Lung microvascular endothelial cell (primary cell): ENCODE results near the gene HNRNPCL1. TPM values are rescaled to one million over a fixed set of nuclear protein-coding genes. Genes with fewer than 3 reads are reported as not detected.
"Not testable (repeated sequence)": the region's sequence is repeated elsewhere in the genome, so short reads cannot be mapped to it uniquely, and the experiment has no call there.

Experiments
- DNase-seq, 2 donors: peaks; one replicate each; pipeline versions ENCODE4 v3.0.0 to v3.0.0-alpha.2; 2010; ENCODE audit warnings: low read depth in 2 of 2
- total RNA-seq: library from RNA; depleted of rRNA; stranded (reverse); fragments of >200 nt; gene quantifications from 2 replicates; pipeline ENCODE4 v1.2.1, GENCODE V29; 2014

The HNRNPCL1 gene
- total RNA-seq = not detected in 2 replicates

DNA sequence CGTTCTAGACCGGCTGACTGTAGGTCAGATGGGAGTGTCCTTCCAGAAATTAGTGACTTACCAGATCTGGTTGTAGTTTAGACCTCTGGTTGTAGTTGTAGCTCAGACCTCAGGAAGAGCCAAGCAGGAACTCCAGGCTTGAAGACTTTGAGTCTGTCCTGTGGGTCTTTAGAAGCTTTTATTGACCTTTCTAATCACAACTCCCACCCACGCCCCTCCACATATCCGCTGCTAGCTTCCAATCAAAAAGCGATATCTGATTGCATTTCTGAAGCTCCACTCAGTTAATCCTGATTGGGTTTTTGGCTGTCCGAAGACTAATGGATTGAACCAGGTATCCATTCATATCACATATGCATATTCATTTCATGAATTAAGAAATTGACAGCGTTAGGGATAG, at the start of gene HNRNPCL1:
Gene HNRNPCL1 (minus strand): TSS at position 101 of the 400 bp plus-strand sequence. CDS start 431 bp downstream, outside the sequence.
- DNase-seq = not testable (repeated sequence)

DNA sequence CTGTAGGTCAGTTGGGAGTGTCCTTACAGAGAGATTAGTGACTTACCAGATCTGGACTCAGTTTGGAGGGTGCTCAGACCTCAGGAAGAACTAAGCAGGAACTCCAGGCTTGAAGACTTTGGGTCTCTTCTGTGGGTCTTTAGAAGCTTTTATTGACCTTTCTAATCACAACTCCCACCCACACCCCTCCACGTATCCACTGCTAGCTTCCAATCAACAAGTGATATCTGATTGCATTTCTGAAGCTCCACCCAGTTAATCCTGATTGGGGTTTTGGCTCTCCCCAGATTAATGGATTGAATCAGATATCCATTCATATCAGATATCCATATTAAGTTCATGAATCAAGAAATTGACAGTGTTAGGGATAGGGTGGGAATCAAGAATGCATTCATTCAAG, 49.6 kb upstream of the HNRNPCL1 start, which contains the start of gene PRAMEF10:
Gene PRAMEF10 (minus strand): TSS at position 101 of the 400 bp plus-strand sequence. CDS start 2,423 bp downstream, outside the sequence.
- not testable (repeated sequence) for DNase-seq

DNA sequence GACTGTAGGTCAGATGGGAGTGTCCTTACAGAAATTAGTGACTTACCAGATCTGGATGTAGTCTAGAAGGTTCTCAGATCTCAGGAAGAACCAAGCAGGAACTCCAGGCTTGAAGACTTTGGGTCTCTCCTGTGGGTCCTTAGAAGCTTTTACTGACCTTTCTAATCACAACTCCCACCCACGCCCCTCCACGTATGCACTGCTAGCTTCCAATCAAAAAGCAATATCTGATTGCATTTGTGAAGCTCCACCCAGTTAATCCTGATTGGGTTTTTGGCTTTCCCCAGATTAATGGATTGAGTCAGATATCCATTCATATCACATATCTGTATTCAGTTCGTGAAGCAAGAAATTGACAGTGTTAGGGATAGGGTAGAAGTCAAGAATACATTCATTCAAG, 37.6 kb upstream of the HNRNPCL1 start, which contains the start of gene PRAMEF4:
Gene PRAMEF4 (minus strand): TSS at position 101 of the 400 bp plus-strand sequence. CDS start 2,807 bp downstream, outside the sequence.
- not testable (repeated sequence) for DNase-seq

DNA sequence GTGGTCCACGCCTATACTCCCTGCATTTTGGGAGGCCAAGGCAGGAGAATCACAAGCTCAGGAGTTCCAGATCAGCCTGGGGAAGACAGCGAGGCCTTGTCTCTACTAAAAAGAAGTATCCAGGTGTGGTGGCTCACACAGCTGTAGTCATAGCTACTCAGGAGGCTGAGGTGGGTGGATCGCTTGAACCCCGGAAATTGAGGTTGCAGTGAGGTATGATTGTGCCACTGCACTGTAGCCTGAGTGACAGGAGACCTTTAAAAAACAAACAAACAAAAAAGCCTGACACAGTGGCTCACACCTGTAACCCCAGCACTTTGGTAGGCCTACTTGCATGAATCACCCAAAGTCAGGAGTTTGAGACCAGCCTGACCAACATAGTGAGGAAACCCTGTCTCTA, 29.9 kb upstream of the HNRNPCL1 start:
- not testable (repeated sequence) for DNase-seq

DNA sequence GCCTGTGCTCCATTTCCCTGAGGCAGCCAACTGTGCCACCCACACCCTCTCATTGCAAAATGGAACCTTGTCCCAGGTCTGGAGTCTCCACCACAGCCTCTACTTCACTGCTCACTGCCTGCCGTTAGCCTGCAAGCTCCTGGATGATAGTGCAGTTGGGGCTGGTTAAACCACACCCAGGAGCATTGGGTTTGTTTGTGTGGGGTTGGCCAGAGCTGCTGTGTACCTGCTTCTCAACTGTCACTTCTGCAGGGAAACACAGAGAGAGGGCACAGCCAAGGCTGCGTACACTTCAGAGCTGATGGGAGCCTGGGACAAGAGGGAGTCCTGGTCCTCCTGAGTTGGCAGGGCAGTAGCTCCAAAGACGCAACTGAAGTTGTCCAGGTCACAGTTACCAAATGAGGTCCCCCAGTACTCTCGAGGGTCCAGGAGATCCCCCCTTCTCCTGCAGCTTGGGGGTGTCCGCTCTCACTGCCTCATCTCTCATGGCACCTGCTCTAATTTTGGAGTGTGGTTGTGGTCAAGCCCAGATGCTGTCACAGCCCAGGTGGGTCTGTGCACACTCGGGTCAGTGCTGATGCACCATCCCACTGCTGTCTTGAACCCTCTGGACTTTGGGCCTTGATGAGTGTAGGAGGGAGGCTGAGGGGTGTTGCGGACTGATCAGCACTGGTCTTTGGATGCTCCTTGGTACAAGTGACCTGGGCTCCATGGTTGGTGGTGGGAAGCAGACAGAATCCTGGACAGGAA, 14.8 kb upstream of the HNRNPCL1 start:
- not testable (repeated sequence) for DNase-seq

DNA sequence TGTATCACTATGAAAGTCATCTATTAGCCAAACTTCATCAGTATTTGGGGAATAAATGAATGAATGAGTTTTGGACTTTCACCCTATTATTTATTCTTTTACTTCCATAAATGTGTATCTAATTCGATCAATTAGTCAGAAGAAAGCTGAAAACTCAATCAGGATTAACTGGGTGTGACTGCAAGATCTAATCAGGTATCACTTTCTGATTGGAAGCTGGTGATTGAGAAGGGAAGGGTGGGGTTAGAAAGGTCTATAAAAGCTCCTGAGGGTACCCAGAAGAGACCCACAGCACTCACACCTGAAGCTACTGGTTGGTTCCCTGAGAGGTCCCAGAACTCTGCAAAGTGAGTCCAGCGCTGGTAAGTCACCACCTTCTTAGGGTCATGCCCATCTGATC, 8.3 kb upstream of the HNRNPCL1 start, which contains the start of gene PRAMEF2:
Gene PRAMEF2 (plus strand): TSS at position 301 of the 400 bp plus-strand sequence. CDS start 1,924 bp downstream, outside the sequence.
- not testable (repeated sequence) for DNase-seq

DNA sequence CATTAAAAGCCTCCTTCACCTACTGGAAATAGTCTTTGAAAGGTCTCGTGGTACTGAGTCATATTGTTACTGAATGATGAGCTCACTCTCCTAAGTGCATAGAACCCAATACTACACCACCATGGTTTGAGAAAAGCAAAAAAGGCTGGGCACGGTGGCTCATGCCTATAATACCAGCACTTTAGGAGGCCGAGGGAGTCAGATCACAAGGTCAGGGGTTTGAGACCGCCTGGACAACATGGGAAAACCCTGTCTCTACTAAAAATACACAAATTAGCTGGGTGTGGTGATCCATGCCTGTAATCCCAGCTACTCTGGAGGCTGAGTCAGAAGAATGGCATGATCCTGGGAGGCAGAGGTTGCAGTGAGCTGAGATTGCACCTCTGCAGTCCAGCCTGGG, 3.3 kb upstream of the HNRNPCL1 start:
- DNase-seq = no peak

DNA sequence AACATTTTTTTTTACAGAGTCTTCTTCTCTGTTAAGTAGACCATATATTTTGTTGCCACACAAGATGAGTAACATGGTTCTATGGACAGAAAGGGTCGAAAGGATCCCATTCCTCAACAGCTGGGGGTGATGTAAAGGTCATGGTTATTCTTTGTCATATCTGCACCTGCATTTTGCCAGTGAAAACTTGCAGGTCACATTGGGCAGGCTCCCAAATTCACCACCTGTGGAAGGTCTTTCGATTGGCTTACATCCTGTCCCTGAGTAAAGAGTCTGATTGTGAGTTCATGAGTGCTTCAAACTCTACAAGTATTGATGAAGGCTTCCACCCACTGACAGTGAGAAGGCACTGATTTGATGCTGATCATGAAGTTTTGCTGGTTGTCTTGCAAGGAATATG, 15.3 kb downstream of the HNRNPCL1 start:
- not testable (repeated sequence) for DNase-seq

DNA sequence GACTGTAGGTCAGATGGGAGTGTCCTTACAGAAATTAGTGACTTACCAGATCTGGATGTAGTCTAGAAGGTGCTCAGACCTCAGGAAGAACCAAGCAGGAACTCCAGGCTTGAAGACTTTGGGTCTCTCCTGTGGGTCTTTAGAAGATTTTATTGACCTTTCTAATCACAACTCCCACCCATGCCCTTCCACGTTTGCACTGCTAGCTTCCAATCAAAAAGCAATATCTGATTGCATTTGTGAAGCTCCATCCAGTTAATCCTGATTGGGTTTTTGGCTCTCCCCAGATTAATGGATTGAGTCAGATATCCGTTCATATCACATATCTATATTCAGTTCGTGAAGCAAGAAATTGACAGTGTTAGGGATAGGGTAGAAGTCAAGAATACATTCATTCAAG, 17.2 kb downstream of the HNRNPCL1 start, which contains the start of gene PRAMEF11:
Gene PRAMEF11 (minus strand): TSS at position 101 of the 400 bp plus-strand sequence. CDS start 2,621 bp downstream, outside the sequence.
- DNase-seq = not testable (repeated sequence)

DNA sequence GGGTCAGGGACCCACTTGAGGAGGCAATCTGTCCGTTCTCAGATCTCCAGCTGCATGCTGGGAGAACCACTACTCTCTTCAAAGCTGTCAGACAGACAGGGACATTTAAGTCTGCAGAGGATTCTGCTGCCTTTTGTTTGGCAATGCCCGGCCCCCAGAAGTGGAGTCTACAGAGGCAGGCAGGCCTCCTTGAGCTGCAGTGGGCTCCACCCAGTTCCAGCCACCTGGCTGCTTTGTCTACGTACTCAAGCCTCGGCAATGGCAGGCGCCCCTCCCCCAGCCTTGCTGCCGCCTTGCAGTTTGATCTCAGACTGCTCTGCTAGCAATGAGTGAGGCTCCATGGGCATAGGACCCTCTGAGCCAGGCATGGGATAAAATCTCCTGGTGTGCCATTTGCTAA, 29.5 kb downstream of the HNRNPCL1 start:
- not testable (repeated sequence) for DNase-seq

DNA sequence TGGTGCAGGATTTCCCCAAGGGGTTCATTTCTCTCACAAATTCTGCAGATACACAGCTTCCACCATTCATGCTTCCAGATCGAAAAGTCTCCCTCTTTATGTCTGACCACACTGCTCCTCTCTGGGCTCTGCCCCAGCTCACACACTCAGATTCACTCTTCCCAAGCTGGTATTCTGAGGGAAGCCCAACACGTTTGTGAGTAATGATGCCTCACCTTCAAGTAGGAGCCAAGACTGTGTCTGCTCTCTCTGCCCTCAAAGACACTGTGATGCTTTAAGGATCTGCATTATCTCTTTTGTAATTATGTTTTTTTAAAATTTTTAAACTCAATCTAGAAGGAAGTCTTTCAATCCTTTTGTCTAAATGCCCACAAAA, 37.1 kb downstream of the HNRNPCL1 start:
- DNase-seq = no peak

DNA sequence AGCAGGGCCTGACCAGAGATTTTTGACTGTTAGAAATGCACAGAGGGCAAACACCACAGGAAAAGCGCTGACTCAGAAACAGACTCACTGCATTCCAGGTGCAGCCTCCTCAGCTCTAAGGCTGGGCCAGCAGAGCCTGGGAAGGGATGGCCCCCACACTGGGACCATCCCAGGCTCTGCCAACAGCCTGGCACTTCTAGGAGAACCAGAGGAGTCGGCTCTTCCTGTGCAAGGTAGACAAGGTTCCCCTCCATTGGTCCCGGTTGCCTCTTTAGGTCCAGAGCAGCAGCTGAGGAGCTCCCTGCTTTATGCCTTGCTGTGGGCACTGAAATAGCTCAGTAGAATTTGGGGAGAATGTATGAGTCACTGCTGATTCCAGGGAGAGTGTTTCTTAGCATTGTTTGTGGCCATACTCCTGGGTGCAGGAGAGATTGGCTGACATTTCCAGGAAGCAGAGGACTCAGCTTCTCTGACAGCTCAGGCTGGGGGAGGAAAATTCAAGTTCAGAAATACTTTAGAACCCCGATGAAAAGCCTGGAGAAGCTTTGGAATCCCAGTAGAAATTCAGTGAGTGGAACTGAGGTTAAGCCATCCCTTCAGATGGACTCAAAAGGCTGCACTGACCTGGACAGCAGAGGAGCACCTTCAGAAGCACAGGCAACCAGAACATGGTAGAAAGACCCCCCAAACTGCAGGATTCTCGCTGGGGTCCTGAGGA, 37.7 kb downstream of the HNRNPCL1 start:
- DNase-seq = no peak

DNA sequence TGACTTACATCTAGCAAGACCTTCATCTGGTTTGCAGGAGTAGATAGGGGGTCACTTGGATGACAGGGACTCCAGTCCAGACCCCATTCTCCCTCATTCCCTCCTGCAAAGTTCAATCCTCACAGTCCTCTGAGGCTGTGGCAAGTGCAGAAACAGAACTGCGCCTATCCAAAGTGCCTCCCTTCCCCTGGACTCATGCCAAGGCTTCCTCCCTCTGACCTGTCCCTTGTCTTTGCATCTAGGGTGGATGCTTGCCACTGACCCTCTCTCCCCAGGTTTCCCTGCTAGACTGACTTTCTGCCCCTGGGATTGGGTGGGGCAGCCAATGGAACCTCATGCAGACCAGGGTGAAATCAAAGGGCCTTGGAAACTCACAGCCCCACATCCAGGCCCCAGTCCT, 38.6 kb downstream of the HNRNPCL1 start:
- DNase-seq = no peak

DNA sequence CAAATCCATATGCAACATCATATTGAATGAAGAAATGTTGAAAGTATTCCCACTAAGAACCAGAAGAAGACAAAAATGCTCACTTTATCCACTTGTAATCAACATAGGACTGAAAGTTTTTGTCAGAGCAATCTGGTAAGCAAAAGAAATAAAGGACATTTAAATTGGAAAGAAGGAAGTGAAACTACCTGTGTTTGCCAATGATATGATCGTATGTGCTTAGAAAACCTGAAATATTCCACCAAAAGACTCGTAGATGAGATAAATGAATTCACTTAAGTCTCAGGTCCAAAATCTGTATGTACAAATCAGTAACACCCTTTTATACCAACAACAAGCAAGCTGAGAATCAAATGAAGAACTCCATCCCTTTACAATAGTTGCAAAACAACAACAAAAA, 48.8 kb downstream of the HNRNPCL1 start:
- no peak for DNase-seq

DNA sequence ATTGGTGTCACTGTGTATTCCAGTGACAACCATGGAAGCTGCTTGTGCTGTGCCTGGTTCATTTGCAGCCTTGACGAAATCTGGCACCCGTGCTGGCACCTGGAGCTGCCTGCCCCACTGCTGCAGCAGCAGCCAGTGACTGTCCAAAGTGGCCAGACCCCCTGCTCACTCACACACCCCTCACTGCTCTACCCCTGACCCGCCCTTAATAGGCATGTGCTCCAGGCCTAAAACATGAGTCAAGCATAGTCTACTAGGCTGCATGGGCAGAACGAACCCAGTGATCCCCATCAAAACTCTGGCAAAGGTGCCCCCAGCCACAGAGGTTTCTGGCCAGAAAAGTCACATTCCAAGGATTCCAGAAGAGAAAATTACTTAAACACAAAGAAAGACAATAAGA, 49.6 kb downstream of the HNRNPCL1 start:
- no peak for DNase-seq

Other genes with a start within 250 kb of the HNRNPCL1 start
- 83.5 and 150 TPM in 2 replicates for gene DHRS3, start 230.5 kb downstream of the HNRNPCL1 start, total RNA-seq
- gene AADACL4, start 204.6 kb downstream of the HNRNPCL1 start, total RNA-seq = not detected in 2 replicates
- not detected in 2 replicates for gene AADACL3, start 132.6 kb downstream of the HNRNPCL1 start, total RNA-seq
- not detected in 2 replicates for gene CFAP107, start 102.5 kb downstream of the HNRNPCL1 start, total RNA-seq
- gene PRAMEF12, start 75.0 kb downstream of the HNRNPCL1 start, total RNA-seq = not detected in 2 replicates
- not detected in 2 replicates for gene PRAMEF1, start 57.3 kb downstream of the HNRNPCL1 start, total RNA-seq
- not detected in 2 replicates for gene PRAMEF11, start 17.3 kb downstream of the HNRNPCL1 start, total RNA-seq
- not detected in 2 replicates for gene PRAMEF2, start 8.4 kb upstream of the HNRNPCL1 start, total RNA-seq
- not detected in 2 replicates for gene PRAMEF4, start 37.5 kb upstream of the HNRNPCL1 start, total RNA-seq
- not detected in 2 replicates for gene PRAMEF10, start 49.5 kb upstream of the HNRNPCL1 start, total RNA-seq
- gene PRAMEF7, start 67.9 kb upstream of the HNRNPCL1 start, total RNA-seq = not detected in 2 replicates
- not detected in 2 replicates for gene PRAMEF6, start 98.9 kb upstream of the HNRNPCL1 start, total RNA-seq
- gene PRAMEF27, start 207.9 kb upstream of the HNRNPCL1 start, total RNA-seq = not detected in 2 replicates
- not detected in 2 replicates for gene HNRNPCL3, start 212.0 kb upstream of the HNRNPCL1 start, total RNA-seq
- not detected in 2 replicates for gene PRAMEF25, start 222.1 kb upstream of the HNRNPCL1 start, total RNA-seq